HEK293 (cell line): ENCODE measurements around the gene SEC61A2.

ENCODE experiments used
- CTCF ChIA-PET: fragments of 350-600 bp; formaldehyde crosslinking; extraction: SDS; loops from one replicate; lab custom pipeline; 2021; ENCODE audit warnings: antibody characterized with exemption; lab: Yijun Ruan, JAX
- POLR2A ChIA-PET: fragments of 300-600 bp; formaldehyde crosslinking; extraction: SDS; loops from one replicate; lab custom pipeline; 2020; ENCODE audit warnings: antibody characterized with exemption, inconsistent platforms; lab: Yijun Ruan, JAX
- H3K27ac ChIP-seq: fragments of 200-500 bp; sonication (Bioruptor generic); 2 replicates; pipeline ENCODE4 v1.5.1; 2014; ENCODE audit warnings: low read depth, low read length, control low read depth, inconsistent platforms; ENCODE audit errors: extremely low read depth
- H3K36me3 ChIP-seq, 2 experiments: fragments of 200-500 bp in 1 of 2; sonication (Bioruptor generic) in 1 of 2; 1 replicate in 1 of 2; 2 replicates in 1 of 2; pipeline ENCODE4 v1.5.1; 2014 to 2017; ENCODE audit warnings: inconsistent platforms in 2 of 2, low read length in 2 of 2; ENCODE audit not compliant: control insufficient read depth in 2 of 2, insufficient read depth in 1 of 2
- H3K4me1 ChIP-seq: fragments of 200-500 bp; sonication (Bioruptor generic); 2 replicates; pipeline ENCODE4 v1.5.1; 2014; ENCODE audit warnings: mild to moderate bottlenecking, low read length, inconsistent platforms; ENCODE audit not compliant: control insufficient read depth, insufficient read depth
- H3K4me3 ChIP-seq: 2 replicates; pipeline ENCODE4 v1.5.1; 2011; ENCODE audit warnings: low read depth, mild to moderate bottlenecking, control low read depth, low read length, moderate library complexity
- H3K9me3 ChIP-seq: fragments of 200-500 bp; sonication (Bioruptor generic); 2 replicates; pipeline ENCODE4 v1.5.1; 2014; ENCODE audit warnings: low read depth, low read length, inconsistent platforms; ENCODE audit not compliant: control insufficient read depth, insufficient read depth
- BCL11B ChIP-seq: fragments of 450-650 bp; formaldehyde crosslinking; IDR thresholded peaks from 2 replicates; pipeline ENCODE4 v1.5.1; 2016; ENCODE audit warnings: low read depth, missing biosample characterization, missing genetic modification characterization
- ELK4 ChIP-seq: IDR thresholded peaks from 2 replicates; pipeline ENCODE4 v1.6.1; 2011; ENCODE audit warnings: mild to moderate bottlenecking, low read depth, low read length, borderline replicate concordance
- KLF9 ChIP-seq: fragments of 450-650 bp; formaldehyde crosslinking; IDR thresholded peaks from 2 replicates; pipeline ENCODE4 v1.5.1; 2016; ENCODE audit warnings: missing biosample characterization, missing genetic modification characterization, low read depth
- PBX3 ChIP-seq: sonication (generic); formaldehyde crosslinking; IDR thresholded peaks from 2 replicates; pipeline ENCODE4 v1.8.1; 2022; ENCODE audit warnings: mild to moderate bottlenecking, moderate library complexity, missing genetic modification reagents
- SCRT1 ChIP-seq: fragments of 450-650 bp; formaldehyde crosslinking; IDR thresholded peaks from 2 replicates; pipeline ENCODE4 v1.5.1; 2016; ENCODE audit warnings: missing biosample characterization, missing genetic modification characterization, borderline replicate concordance
- TSHZ1 ChIP-seq: fragments of 450-650 bp; formaldehyde crosslinking; IDR thresholded peaks from 2 replicates; pipeline ENCODE4 v1.5.1; 2016; ENCODE audit warnings: missing biosample characterization, missing genetic modification characterization, borderline replicate concordance
- YY2 ChIP-seq: fragments of 450-650 bp; formaldehyde crosslinking; IDR thresholded peaks from 2 replicates; pipeline ENCODE4 v1.5.1; 2016; ENCODE audit warnings: missing biosample characterization, missing genetic modification characterization
- ZBTB48 ChIP-seq: fragments of 450-650 bp; formaldehyde crosslinking; IDR thresholded peaks from 2 replicates; pipeline ENCODE4 v1.5.1; 2016; ENCODE audit warnings: missing biosample characterization, missing genetic modification characterization
- ZBTB8A ChIP-seq: fragments of 450-650 bp; formaldehyde crosslinking; IDR thresholded peaks from 2 replicates; pipeline ENCODE4 v1.5.1; 2016; ENCODE audit warnings: missing biosample characterization, missing genetic modification characterization
- ZNF10 ChIP-seq: fragments of 450-650 bp; formaldehyde crosslinking; IDR thresholded peaks from 2 replicates; pipeline ENCODE4 v1.5.1; 2017; ENCODE audit warnings: missing biosample characterization, missing genetic modification characterization
- ZNF174 ChIP-seq: fragments of 450-650 bp; formaldehyde crosslinking; IDR thresholded peaks from 2 replicates; pipeline ENCODE4 v1.5.0; 2017; ENCODE audit warnings: missing biosample characterization, mild to moderate bottlenecking, missing genetic modification characterization
- ZNF221 ChIP-seq: fragments of 450-650 bp; formaldehyde crosslinking; IDR thresholded peaks from 2 replicates; pipeline ENCODE4 v1.5.1; 2017; ENCODE audit warnings: missing biosample characterization, missing genetic modification characterization, borderline replicate concordance
- ZNF488 ChIP-seq: fragments of 450-650 bp; formaldehyde crosslinking; IDR thresholded peaks from 2 replicates; pipeline ENCODE4 v1.5.1; 2016; ENCODE audit warnings: missing biosample characterization, missing genetic modification characterization
- ZNF518A ChIP-seq: fragments of 450-650 bp; formaldehyde crosslinking; conservative IDR thresholded peaks from 2 replicates; pipeline ENCODE4 v1.5.1; 2016; ENCODE audit warnings: low read depth, missing biosample characterization, missing genetic modification characterization
- ZNF645 ChIP-seq: fragments of 450-650 bp; formaldehyde crosslinking; IDR thresholded peaks from 2 replicates; pipeline ENCODE4; 2016; ENCODE audit warnings: missing biosample characterization, missing genetic modification characterization

SEC61A2 gene

GRCh38 chr10:12158111-12158510, 28.6 kb downstream of the SEC61A2 start:
- Histone ChIP-seq H3K9me3 (no peaks in the 10 kb centered on the region), H3K36me3 (peaks cover 46 to 85% of the 10 kb centered on the region in 2 experiments), H3K4me1 (no peaks in the 10 kb centered on the region), H3K27ac (no peak overlapping the region), H3K4me3 (no peak overlapping the region)
- POLR2A ChIA-PET, result interaction anchor here (0.7 kb wide), 1 partner anchor 14 kb away, joined by 4 read pairs; no protein-coding TSS in a partner anchor
- TF ChIP-seq SCRT1 (tag by site-specific recombination), result no peak
- TF ChIP-seq ZBTB48, result no peak
- no peak for TF ChIP-seq BCL11B
- TF ChIP-seq ZNF174 (tag by site-specific recombination), result no peak
- TF ChIP-seq TSHZ1 (tag by site-specific recombination), result no peak
- no peak for TF ChIP-seq PBX3 (CRISPR knock-in tag)
- no peak for TF ChIP-seq KLF9 (tag by site-specific recombination)
- TF ChIP-seq ZNF518A, result no peak
- TF ChIP-seq ELK4, result no peak
- TF ChIP-seq YY2 (tag by site-specific recombination), result no peak
- no peak for TF ChIP-seq ZNF10 (tag by site-specific recombination)
- TF ChIP-seq ZNF645, result no peak
- TF ChIP-seq ZNF488 (tag by site-specific recombination), result no peak
- TF ChIP-seq ZNF221, result no peak
- no peak for TF ChIP-seq ZBTB8A (tag by site-specific recombination)
- CTCF ChIA-PET, result interaction anchor here (0.5 kb wide), 1 partner anchor 1142 kb away, joined by 3 read pairs; no protein-coding TSS in a partner anchor
